Type B pancreatic cell (in vitro differentiated cells): ENCODE results near the gene RAB15. TPM values are rescaled to one million over a fixed set of nuclear protein-coding genes. Genes with fewer than 3 reads are reported as not detected.

Experiments used
- DNase-seq: peaks from one replicate; pipeline ENCODE4 v3.0.0; 2021; ENCODE audit warnings: mixed read lengths; ENCODE audit not compliant: unreplicated experiment; ENCODE audit errors: extremely low spot score
- H3K27ac Mint-ChIP-seq: 2 replicates; pipeline ENCODE4 v1.8.0; 2021; ENCODE audit warnings: mild to moderate bottlenecking, mixed read lengths
- H3K27me3 Mint-ChIP-seq: 2 replicates; pipeline ENCODE4 v1.8.0; 2021; ENCODE audit warnings: mixed read lengths
- H3K36me3 Mint-ChIP-seq: 2 replicates; pipeline ENCODE4 v1.8.0; 2021; ENCODE audit warnings: mixed read lengths
- H3K4me1 Mint-ChIP-seq: one replicate; pipeline ENCODE4 v1.8.0; 2021; ENCODE audit warnings: mixed read lengths; ENCODE audit not compliant: unreplicated experiment
- H3K4me3 Mint-ChIP-seq: 2 replicates; pipeline ENCODE4 v1.8.0; 2021; ENCODE audit warnings: mild to moderate bottlenecking, mixed read lengths
- H3K9me3 Mint-ChIP-seq: 2 replicates; pipeline ENCODE4 v1.8.0; 2021; ENCODE audit warnings: mixed read lengths
- total RNA-seq: library from RNA; stranded (reverse); gene quantifications from 2 replicates; pipeline ENCODE4 v1.2.1, GENCODE V29; 2021; ENCODE audit warnings: low replicate concordance
- TF ChIP-seq, protein P1 (sequence below): fragments of 200-600 bp; sonication (generic); conservative IDR thresholded peaks from 2 replicates; pipeline ENCODE4 v1.5.0; 2021; ENCODE audit warnings: antibody characterized with exemption, mild to moderate bottlenecking

Gene RAB15
- total RNA-seq, 1 donor from 2014 or later, result 31.4 TPM

DNA sequence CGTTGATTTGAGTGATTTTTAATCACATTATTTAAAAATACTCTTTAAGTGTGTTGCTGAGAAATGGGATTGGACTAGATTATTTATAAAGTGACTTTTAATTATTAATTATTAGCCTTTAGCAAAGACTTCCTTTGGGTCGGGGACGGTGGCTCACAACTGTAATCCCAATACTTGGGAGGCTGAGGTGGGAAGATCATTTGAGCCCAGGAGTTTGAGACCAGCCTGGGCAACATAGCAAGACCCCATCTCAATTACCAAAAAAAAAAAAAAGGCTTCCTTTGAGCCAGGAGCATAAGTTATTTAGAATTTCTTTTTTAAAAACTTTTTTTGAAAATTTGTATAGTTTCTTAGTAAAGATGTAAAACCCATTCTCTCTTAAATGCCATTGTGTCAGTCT is 49.1 kb downstream of the RAB15 start:
- no peaks in the 10 kb centered on the region for H3K9me3 Mint-ChIP-seq
- no peak overlapping the region for H3K27ac Mint-ChIP-seq

DNA sequence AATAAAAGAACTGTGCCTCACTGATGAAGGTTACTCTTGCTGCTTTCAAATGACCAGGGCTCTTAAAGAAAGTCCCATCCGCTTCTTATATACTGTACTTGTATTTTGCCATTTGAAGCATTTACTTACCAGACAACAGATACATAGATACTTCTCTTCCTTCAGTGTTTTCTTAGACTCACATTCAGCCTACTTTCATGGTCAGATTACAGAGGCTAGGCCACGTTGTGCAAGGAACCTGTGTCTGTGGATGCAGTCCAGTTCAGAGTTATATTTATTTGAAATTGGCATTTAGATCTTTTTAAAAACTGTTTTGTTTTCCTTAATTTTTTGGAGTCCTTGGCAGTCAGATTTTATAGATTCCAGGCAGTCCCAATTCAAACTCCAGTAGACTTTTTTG is 51.7 kb downstream of the RAB15 start:
- peaks cover 10% of the 10 kb centered on the region for H3K36me3 Mint-ChIP-seq
- H3K27me3 Mint-ChIP-seq, result no peaks in the 10 kb centered on the region
- DNase-seq, result no peak
- no peaks in the 10 kb centered on the region for H3K9me3 Mint-ChIP-seq
- TF ChIP-seq, protein P1, sequence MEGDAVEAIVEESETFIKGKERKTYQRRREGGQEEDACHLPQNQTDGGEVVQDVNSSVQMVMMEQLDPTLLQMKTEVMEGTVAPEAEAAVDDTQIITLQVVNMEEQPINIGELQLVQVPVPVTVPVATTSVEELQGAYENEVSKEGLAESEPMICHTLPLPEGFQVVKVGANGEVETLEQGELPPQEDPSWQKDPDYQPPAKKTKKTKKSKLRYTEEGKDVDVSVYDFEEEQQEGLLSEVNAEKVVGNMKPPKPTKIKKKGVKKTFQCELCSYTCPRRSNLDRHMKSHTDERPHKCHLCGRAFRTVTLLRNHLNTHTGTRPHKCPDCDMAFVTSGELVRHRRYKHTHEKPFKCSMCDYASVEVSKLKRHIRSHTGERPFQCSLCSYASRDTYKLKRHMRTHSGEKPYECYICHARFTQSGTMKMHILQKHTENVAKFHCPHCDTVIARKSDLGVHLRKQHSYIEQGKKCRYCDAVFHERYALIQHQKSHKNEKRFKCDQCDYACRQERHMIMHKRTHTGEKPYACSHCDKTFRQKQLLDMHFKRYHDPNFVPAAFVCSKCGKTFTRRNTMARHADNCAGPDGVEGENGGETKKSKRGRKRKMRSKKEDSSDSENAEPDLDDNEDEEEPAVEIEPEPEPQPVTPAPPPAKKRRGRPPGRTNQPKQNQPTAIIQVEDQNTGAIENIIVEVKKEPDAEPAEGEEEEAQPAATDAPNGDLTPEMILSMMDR, result no peak
- H3K4me3 Mint-ChIP-seq, result no peak overlapping the region
- H3K4me1 Mint-ChIP-seq, result peaks cover 5% of the 10 kb centered on the region
- H3K27ac Mint-ChIP-seq, result no peak overlapping the region

More for the DNA sequence above, 49.1 kb downstream of the RAB15 start:
- Mint-ChIP-seq H3K27me3 (no peaks in the 10 kb centered on the region), H3K4me1 (no peaks in the 10 kb centered on the region), H3K36me3 (peaks cover 13% of the 10 kb centered on the region), H3K4me3 (no peak overlapping the region)
- no peak for DNase-seq
- TF ChIP-seq, protein P1, result no peak

DNA sequence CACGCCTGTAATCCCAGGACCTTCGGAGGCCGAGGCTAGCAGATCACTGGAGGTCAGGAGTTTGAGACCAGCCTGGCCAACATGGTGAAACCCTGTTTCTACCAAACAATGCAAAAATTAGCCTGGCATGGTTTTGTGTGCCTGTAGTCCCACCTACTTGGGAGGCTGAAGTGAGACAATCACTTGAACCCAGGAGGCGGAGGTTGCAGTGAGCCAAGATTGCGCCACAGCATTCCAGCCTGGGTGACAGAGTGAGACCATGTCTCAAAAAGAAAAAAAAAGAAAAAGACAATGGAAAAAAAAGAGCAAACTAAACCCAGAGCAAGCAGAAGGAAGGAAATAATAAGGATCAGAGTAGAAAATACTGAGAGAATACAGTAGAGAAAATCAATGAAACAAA is 52.5 kb downstream of the RAB15 start:
- Mint-ChIP-seq H3K9me3 (no peaks in the 10 kb centered on the region), H3K36me3 (peaks cover 7% of the 10 kb centered on the region), H3K27me3 (no peaks in the 10 kb centered on the region), H3K27ac (no peak overlapping the region), H3K4me1 (peaks cover 11% of the 10 kb centered on the region), H3K4me3 (no peak overlapping the region)
- TF ChIP-seq, protein P1, result no peak
- DNase-seq, result no peak

DNA sequence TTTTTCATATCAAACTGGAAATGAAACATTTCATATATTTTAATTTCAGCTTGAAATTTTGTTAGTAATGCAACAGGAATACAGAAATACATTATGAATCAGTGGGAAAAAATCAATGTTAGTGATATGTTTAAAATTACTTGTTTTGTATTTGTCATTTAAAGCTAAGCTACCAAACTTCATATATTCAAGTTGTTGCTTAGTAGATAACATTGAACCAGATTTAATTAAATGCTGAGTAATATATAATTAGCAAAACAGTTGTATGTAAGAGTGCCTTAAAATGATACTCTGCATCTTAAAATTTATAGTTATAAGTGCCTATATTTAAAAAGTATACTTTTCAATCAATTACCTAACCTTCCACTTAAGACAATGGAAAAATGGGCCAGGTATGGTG is 52.9 kb downstream of the RAB15 start:
- H3K4me1 Mint-ChIP-seq, result peaks cover 12% of the 10 kb centered on the region
- no peaks in the 10 kb centered on the region for H3K9me3 Mint-ChIP-seq
- H3K27me3 Mint-ChIP-seq, result no peaks in the 10 kb centered on the region
- no peak overlapping the region for H3K4me3 Mint-ChIP-seq
- no peak for DNase-seq
- peaks cover 4% of the 10 kb centered on the region for H3K36me3 Mint-ChIP-seq
- H3K27ac Mint-ChIP-seq, result no peak overlapping the region
- TF ChIP-seq, protein P1, result no peak

DNA sequence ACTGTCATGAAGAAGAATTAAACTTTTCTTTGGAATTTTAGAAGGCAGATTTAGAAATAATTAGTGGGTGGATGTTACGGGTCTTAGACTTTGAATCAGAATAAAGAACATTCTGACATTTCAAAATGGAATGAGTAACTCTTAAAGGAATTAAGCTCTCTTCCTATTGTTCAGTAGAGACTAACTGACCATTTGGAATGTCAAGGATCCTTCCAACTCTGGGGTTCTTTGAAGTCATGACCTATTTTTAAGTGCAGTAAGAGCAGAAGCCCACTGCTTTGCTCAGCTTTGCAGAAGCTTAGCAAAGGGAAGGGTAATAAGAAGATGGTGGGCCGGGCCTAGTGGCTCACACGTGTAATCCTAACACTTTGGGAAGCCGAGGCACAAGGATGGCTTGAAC is 53.9 kb downstream of the RAB15 start:
- no peak overlapping the region for H3K27ac Mint-ChIP-seq
- peaks cover 16% of the 10 kb centered on the region for H3K4me1 Mint-ChIP-seq
- no peak overlapping the region for H3K4me3 Mint-ChIP-seq
- H3K9me3 Mint-ChIP-seq, result no peaks in the 10 kb centered on the region
- peaks cover 4% of the 10 kb centered on the region for H3K36me3 Mint-ChIP-seq
- no peaks in the 10 kb centered on the region for H3K27me3 Mint-ChIP-seq
- no peak for DNase-seq
- TF ChIP-seq, protein P1, result no peak

DNA sequence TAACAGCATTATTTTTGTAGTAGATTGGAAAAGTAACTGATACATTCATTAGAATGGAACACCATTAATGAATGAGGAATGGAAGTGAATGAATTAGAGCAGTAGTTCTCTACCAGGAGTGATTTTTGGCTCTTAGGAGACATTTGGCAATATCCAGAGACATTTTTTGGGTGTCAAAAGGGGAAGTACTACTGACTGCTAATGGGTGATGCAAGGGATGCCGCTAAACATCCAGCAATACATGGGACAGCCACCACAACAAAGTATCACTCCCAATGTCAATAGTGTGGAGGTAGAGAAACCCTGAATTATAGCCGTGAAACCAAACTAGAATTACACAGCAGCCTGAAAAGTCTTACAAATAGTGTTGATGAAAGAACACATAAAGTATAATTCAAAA is 56.3 kb downstream of the RAB15 start:
- Mint-ChIP-seq H3K27me3 (no peaks in the 10 kb centered on the region), H3K27ac (no peak overlapping the region), H3K9me3 (no peaks in the 10 kb centered on the region), H3K4me3 (peak overlapping the region; percentile 91), H3K4me1 (peaks cover 16% of the 10 kb centered on the region), H3K36me3 (no peaks in the 10 kb centered on the region)
- TF ChIP-seq, protein P1, result no peak
- DNase-seq, result no peak
